ENCODE data around the gene PLCL2.

The PLCL2 gene

GRCh38 chr3:17087509-17087908, 202.8 kb downstream of the PLCL2 start:
- H3K27me3 ChIP-seq (ENCODE audit: insufficient read depth, low read depth): no peaks in the 10 kb centered on the region
- H3K4me1 ChIP-seq (ENCODE audit: low read depth, poor library complexity, severe bottlenecking): no peaks in the 10 kb centered on the region
- H3K4me3 ChIP-seq (IDR thresholded peaks at IDR 0.05; ENCODE audit: insufficient read depth, low read depth, low read length): no peak overlapping the region
- no peaks in the 10 kb centered on the region for H3K36me3 ChIP-seq (ENCODE audit: insufficient read depth)
- H3K27ac ChIP-seq: no peak overlapping the region
- no peak for TF ChIP-seq CTCF (conservative IDR thresholded peaks at IDR 0.05; ENCODE audit: low read depth, low read length)
- H4K20me1 ChIP-seq (ENCODE audit: insufficient read depth): no peaks in the 10 kb centered on the region
- no peak overlapping the region for H2AFZ ChIP-seq (ENCODE audit: low read depth)
- H3K79me2 ChIP-seq (ENCODE audit: insufficient read depth, low read depth): no peaks in the 10 kb centered on the region
- H3K4me2 ChIP-seq: no peak overlapping the region
- H3K9ac ChIP-seq: no peak overlapping the region

- H3K9ac ChIP-seq: no peak overlapping the region
- no peaks in the 10 kb centered on the region for H3K27me3 ChIP-seq (ENCODE audit: insufficient read depth, low read depth)
- no peak overlapping the region for H3K4me3 ChIP-seq (IDR thresholded peaks at IDR 0.05; ENCODE audit: insufficient read depth, low read depth, low read length)
- H3K79me2 ChIP-seq (ENCODE audit: insufficient read depth, low read depth): no peaks in the 10 kb centered on the region
- TF ChIP-seq CTCF (conservative IDR thresholded peaks at IDR 0.05; ENCODE audit: low read depth, low read length): no peak
- no peak overlapping the region for H3K4me2 ChIP-seq
- H2AFZ ChIP-seq (ENCODE audit: low read depth): no peak overlapping the region
- H3K27ac ChIP-seq: no peak overlapping the region
- H3K4me1 ChIP-seq (ENCODE audit: low read depth, poor library complexity, severe bottlenecking): no peaks in the 10 kb centered on the region
- no peaks in the 10 kb centered on the region for H4K20me1 ChIP-seq (ENCODE audit: insufficient read depth)
- no peaks in the 10 kb centered on the region for H3K36me3 ChIP-seq (ENCODE audit: insufficient read depth)
Measured at GRCh38 chr3:17088017-17088416, 203.3 kb downstream of the PLCL2 start.

- TF ChIP-seq CTCF (conservative IDR thresholded peaks at IDR 0.05; ENCODE audit: low read depth, low read length): no peak
Measured at GRCh38 chr3:17088602-17089313, 204.0 kb downstream of the PLCL2 start.

GRCh38 chr3:17089314-17089700, 204.6 kb downstream of the PLCL2 start:
- H3K9ac ChIP-seq: no peak overlapping the region
- no peaks in the 10 kb centered on the region for H3K27me3 ChIP-seq (ENCODE audit: insufficient read depth, low read depth)
- H3K4me2 ChIP-seq: no peak overlapping the region
- H3K27ac ChIP-seq: no peak overlapping the region
- no peaks in the 10 kb centered on the region for H3K36me3 ChIP-seq (ENCODE audit: insufficient read depth)
- no peaks in the 10 kb centered on the region for H4K20me1 ChIP-seq (ENCODE audit: insufficient read depth)
- H2AFZ ChIP-seq (ENCODE audit: low read depth): no peak overlapping the region
- TF ChIP-seq CTCF (conservative IDR thresholded peaks at IDR 0.05; ENCODE audit: low read depth, low read length): no peak
- no peaks in the 10 kb centered on the region for H3K4me1 ChIP-seq (ENCODE audit: low read depth, poor library complexity, severe bottlenecking)
- no peak overlapping the region for H3K4me3 ChIP-seq (IDR thresholded peaks at IDR 0.05; ENCODE audit: insufficient read depth, low read depth, low read length)
- H3K79me2 ChIP-seq (ENCODE audit: insufficient read depth, low read depth): no peaks in the 10 kb centered on the region

More at GRCh38 chr3:17088602-17089313, 204.0 kb downstream of the PLCL2 start:
- no peak overlapping the region for H3K4me3 ChIP-seq (IDR thresholded peaks at IDR 0.05; ENCODE audit: insufficient read depth, low read depth, low read length)
- H4K20me1 ChIP-seq (ENCODE audit: insufficient read depth): no peaks in the 10 kb centered on the region
- H3K9ac ChIP-seq: no peak overlapping the region
- H3K36me3 ChIP-seq (ENCODE audit: insufficient read depth): no peaks in the 10 kb centered on the region
- H2AFZ ChIP-seq (ENCODE audit: low read depth): no peak overlapping the region
- no peaks in the 10 kb centered on the region for H3K79me2 ChIP-seq (ENCODE audit: insufficient read depth, low read depth)
- H3K4me2 ChIP-seq: no peak overlapping the region
- H3K27ac ChIP-seq: no peak overlapping the region
- H3K27me3 ChIP-seq (ENCODE audit: insufficient read depth, low read depth): no peaks in the 10 kb centered on the region
- H3K4me1 ChIP-seq (ENCODE audit: low read depth, poor library complexity, severe bottlenecking): no peaks in the 10 kb centered on the region
